HG02973 (cell line): Measurements from ENCODE around the gene ANKRD36.
"Not testable (repeated sequence)": the region's sequence is repeated elsewhere in the genome, so short reads cannot be mapped to it uniquely, and the experiment has no call there.

Experiments used
- ATAC-seq: cut with Tn5 transposase; IDR thresholded peaks from one replicate; pipeline ENCODE4 v1.9.1; 2021; ENCODE audit warnings: moderate library complexity; ENCODE audit not compliant: unreplicated experiment

ANKRD36 gene

GRCh38 chr2:97268075-97268591 is 155.2 kb downstream of the ANKRD36 start:
- not testable (repeated sequence) for ATAC-seq

- ATAC-seq, result not testable (repeated sequence)
Observed at GRCh38 chr2:97276232-97276798, 163.4 kb downstream of the ANKRD36 start.

GRCh38 chr2:97285187-97285586 is 172.2 kb downstream of the ANKRD36 start:
- ATAC-seq, result not testable (repeated sequence)

GRCh38 chr2:97293687-97294086 is 180.7 kb downstream of the ANKRD36 start:
- not testable (repeated sequence) for ATAC-seq
